H1 (cell line): ENCODE results near the gene TREM1. TPM values are rescaled to one million over a fixed set of nuclear protein-coding genes. Genes with fewer than 3 reads are reported as not detected.

Experiments used
- CTCF ChIA-PET: fragments of 300-600 bp; sonication (Branson Sonifier 250); formaldehyde crosslinking; loops from one replicate; lab custom pipeline; 2021; ENCODE audit not compliant: partially characterized antibody; lab: Charles Lee
- POLR2A ChIA-PET: fragments of 300-600 bp; sonication (Branson Sonifier 250); formaldehyde crosslinking; loops from one replicate; lab custom pipeline; 2021; ENCODE audit warnings: inconsistent platforms; ENCODE audit not compliant: partially characterized antibody; lab: Charles Lee
- DNase-seq, 2 experiments: peaks; one replicate each; pipeline versions ENCODE4 v3.0.0 to v3.0.0-alpha.2; 2010 to 2022; ENCODE audit warnings: low spot score in 2 of 2, low read depth in 1 of 2, mixed read lengths in 1 of 2
- FAIRE-seq: peaks from 2 replicates; lab custom pipeline; 2011; peaks lifted over from hg19 to GRCh38; lab: Jason Lieb, UNC
- H2AFZ ChIP-seq: 2 replicates; pipeline ENCODE4 v1.8.1; 2012; ENCODE audit warnings: low read length, inconsistent platforms
- H2AK5ac ChIP-seq: 2 replicates; pipeline ENCODE4 v1.6.1; 2013; ENCODE audit warnings: low read depth, low read length
- H2BK120ac ChIP-seq: replicated peaks from 2 replicates; pipeline ENCODE3; 2013; ENCODE audit warnings: low read depth, low read length, inconsistent platforms
- H2BK12ac ChIP-seq: 2 replicates; pipeline ENCODE4 v1.6.1; 2013; ENCODE audit warnings: low read depth, low read length
- H2BK15ac ChIP-seq: 2 replicates; pipeline ENCODE4 v1.6.1; 2013; ENCODE audit warnings: low read length
- H2BK20ac ChIP-seq: 2 replicates; pipeline ENCODE4 v1.6.1; 2013; ENCODE audit warnings: low read length
- H2BK5ac ChIP-seq: 2 replicates; pipeline ENCODE4 v1.6.1; 2013; ENCODE audit warnings: low read depth, low read length
- H3K14ac ChIP-seq: 2 replicates; pipeline ENCODE4 v1.6.1; 2013; ENCODE audit warnings: inconsistent platforms; ENCODE audit not compliant: insufficient read length
- H3K18ac ChIP-seq: 2 replicates; pipeline ENCODE4 v1.6.1; 2013; ENCODE audit warnings: low read length; ENCODE audit errors: extremely low read depth
- H3K23ac ChIP-seq: 2 replicates; pipeline ENCODE4 v1.6.1; 2013; ENCODE audit warnings: inconsistent platforms; ENCODE audit not compliant: insufficient read length
- H3K23me2 ChIP-seq: 2 replicates; pipeline ENCODE4 v1.6.1; 2013; ENCODE audit warnings: low read depth, low read length
- H3K27ac ChIP-seq: 2 replicates; pipeline ENCODE4 v1.6.1; 2011; ENCODE audit warnings: low read depth, low read length, inconsistent platforms
- H3K27me3 ChIP-seq, 4 experiments: replicated peaks in 1 of 4; 1 replicate in 1 of 4; 2 replicates in 3 of 4; pipeline versions ENCODE4 v1.6.1 to v1.8.1; 2011 to 2013; ENCODE audit warnings: low read length in 3 of 4, mild to moderate bottlenecking in 3 of 4, inconsistent platforms in 2 of 4, mixed read lengths in 2 of 4, moderate library complexity in 1 of 4; ENCODE audit not compliant: control insufficient read depth in 3 of 4, insufficient read depth in 3 of 4; ENCODE audit errors: extremely low read depth in 1 of 4
- H3K36me3 ChIP-seq, 4 experiments: 2 replicates each; pipeline versions ENCODE4 v1.6.1 to v1.8.1; 2011 to 2013; ENCODE audit warnings: mild to moderate bottlenecking in 4 of 4, low read length in 3 of 4, moderate library complexity in 2 of 4, control low read depth in 1 of 4, inconsistent platforms in 1 of 4; ENCODE audit not compliant: insufficient read depth in 4 of 4, control insufficient read depth in 2 of 4
- H3K4ac ChIP-seq: replicated peaks from 2 replicates; pipeline ENCODE3; 2013; ENCODE audit warnings: low read length, low read depth, mixed read lengths, inconsistent platforms; ENCODE audit not compliant: insufficient read length
- H3K4me1 ChIP-seq, 4 experiments: replicated peaks in 1 of 4; 1 replicate in 1 of 4; 2 replicates in 3 of 4; pipeline versions ENCODE4 v1.6.1 to v1.8.1; 2011 to 2013; ENCODE audit warnings: low read length in 3 of 4, inconsistent platforms in 2 of 4, mixed read lengths in 1 of 4; ENCODE audit not compliant: insufficient read depth in 4 of 4, control insufficient read depth in 3 of 4
- H3K4me2 ChIP-seq, 2 experiments: 2 replicates each; pipeline versions ENCODE4 v1.6.1 to v1.8.1; 2011 to 2013; ENCODE audit warnings: low read depth in 2 of 2, low read length in 2 of 2, control low read depth in 1 of 2, inconsistent platforms in 1 of 2, mild to moderate bottlenecking in 1 of 2; ENCODE audit not compliant: insufficient read depth in 1 of 2
- H3K4me3 ChIP-seq, 4 experiments: fragments of 200-600, 300-600 bp in 1 of 4; sonication (generic), shearing (Covaris generic), sonication (Bioruptor Twin) in 1 of 4; 2 replicates each; pipeline versions ENCODE4 v1.5.1 to v1.8.1; 2011 to 2016; ENCODE audit warnings: low read length in 4 of 4, low read depth in 3 of 4, control low read depth in 2 of 4, inconsistent platforms in 2 of 4, mild to moderate bottlenecking in 2 of 4, mixed read lengths in 1 of 4, moderate library complexity in 1 of 4; ENCODE audit not compliant: insufficient read depth in 2 of 4; ENCODE audit errors: extremely low read depth in 1 of 4
- H3K56ac ChIP-seq: replicated peaks from 2 replicates; pipeline ENCODE3; 2013; ENCODE audit warnings: low read depth, mild to moderate bottlenecking, mixed read lengths, low read length, inconsistent platforms; ENCODE audit not compliant: insufficient read length
- H3K79me1 ChIP-seq: 2 replicates; pipeline ENCODE4 v1.6.1; 2013; ENCODE audit warnings: low read depth, low read length, control low read depth
- H3K79me2 ChIP-seq, 2 experiments: 2 replicates each; pipeline versions ENCODE4 v1.6.1 to v1.8.1; 2012 to 2013; ENCODE audit warnings: low read length in 2 of 2, mild to moderate bottlenecking in 2 of 2, inconsistent platforms in 1 of 2; ENCODE audit not compliant: insufficient read depth in 2 of 2, control insufficient read depth in 1 of 2
- H3K9ac ChIP-seq, 4 experiments: replicated peaks in 1 of 4; 1 replicate in 1 of 4; 2 replicates in 3 of 4; pipeline versions ENCODE4 v1.6.1 to v1.8.1; 2011 to 2013; ENCODE audit warnings: low read depth in 3 of 4, low read length in 3 of 4, control low read depth in 2 of 4, mild to moderate bottlenecking in 2 of 4, moderate library complexity in 2 of 4, inconsistent platforms in 1 of 4; ENCODE audit errors: extremely low read depth in 1 of 4
- H3K9me3 ChIP-seq, 2 experiments: 2 replicates each; pipeline versions ENCODE4 v1.6.1 to v1.8.1; 2012 to 2013; ENCODE audit warnings: mild to moderate bottlenecking in 2 of 2, moderate library complexity in 2 of 2, control low read depth in 1 of 2, inconsistent platforms in 1 of 2, low read depth in 1 of 2, low read length in 1 of 2, mixed read lengths in 1 of 2; ENCODE audit not compliant: insufficient read depth in 2 of 2
- H4K20me1 ChIP-seq, 2 experiments: replicated peaks in 1 of 2; 2 replicates each; pipeline versions ENCODE3 to v1.8.1; 2011 to 2013; ENCODE audit warnings: inconsistent platforms in 2 of 2, low read length in 2 of 2, mild to moderate bottlenecking in 1 of 2; ENCODE audit not compliant: insufficient read depth in 2 of 2, control insufficient read depth in 1 of 2
- H4K5ac ChIP-seq: 2 replicates; pipeline ENCODE4 v1.6.1; 2013; ENCODE audit warnings: low read length, low read depth, mixed read lengths, inconsistent platforms; ENCODE audit not compliant: insufficient read length
- H4K8ac ChIP-seq: 2 replicates; pipeline ENCODE4 v1.8.0; 2013; ENCODE audit warnings: mild to moderate bottlenecking, moderate library complexity, low read length, inconsistent platforms; ENCODE audit not compliant: insufficient read depth; ENCODE audit errors: extremely low read depth
- H4K91ac ChIP-seq: replicated peaks from 2 replicates; pipeline ENCODE3; 2013; ENCODE audit warnings: low read length, mixed read lengths, inconsistent platforms; ENCODE audit not compliant: insufficient read length
- CHD2 ChIP-seq: IDR thresholded peaks from 2 replicates; pipeline ENCODE4 v1.6.1; 2012; ENCODE audit warnings: low read length, improper control_type of control experiment
- CTCF ChIP-seq, 3 experiments: IDR thresholded peaks; 1 replicate in 2 of 3; 2 replicates in 1 of 3; pipeline versions ENCODE4 v1.5.1 to v1.6.1; 2011; ENCODE audit warnings: low read length in 3 of 3, mild to moderate bottlenecking in 3 of 3, inconsistent platforms in 2 of 3, low read depth in 1 of 3, moderate library complexity in 1 of 3; ENCODE audit not compliant: insufficient read depth in 1 of 3; ENCODE audit errors: control extremely low read depth in 1 of 3
- EP300 ChIP-seq, 2 experiments: IDR thresholded peaks; 1 replicate in 1 of 2; 2 replicates in 1 of 2; pipeline ENCODE4 v1.6.1; 2011 to 2012; ENCODE audit warnings: low read depth in 2 of 2, low read length in 2 of 2, mild to moderate bottlenecking in 2 of 2, borderline replicate concordance in 1 of 2, inconsistent platforms in 1 of 2, moderate library complexity in 1 of 2
- ZNF274 ChIP-seq: IDR thresholded peaks from 2 replicates; pipeline ENCODE4 v1.7.0; 2012; ENCODE audit warnings: low read length, borderline replicate concordance; ENCODE audit errors: extremely low read depth
- WGBS, 2 experiments: shearing (Covaris generic) in 1 of 2; methylation state at CpG; one replicate each; pipeline versions ENCODE4 v1.1.6 to v1.1.7; 2013 to 2015; ENCODE audit warnings: low lambda C conversion rate in 2 of 2, mixed read lengths in 2 of 2, inconsistent platforms in 1 of 2, low coverage in 1 of 2, missing lambda C conversion rate in 1 of 2; ENCODE audit not compliant: insufficient replicate concordance in 2 of 2, insufficient coverage in 1 of 2, insufficient read length in 1 of 2; ENCODE audit errors: extremely low coverage in 1 of 2, missing lambda C conversion rate in 1 of 2; 5-methylcytosine and 5-hydroxymethylcytosine counted together
- polyA plus RNA-seq, 7 experiments: library from polyadenylated mRNA; depleted of rRNA in 3 of 7; stranded (reverse) in 5 of 7; unstranded in 2 of 7; fragments of >200 nt in 5 of 7; fragments of 200-250 nt in 2 of 7; gene quantifications; 1 replicate in 5 of 7; 2 replicates in 1 of 7; 4 replicates in 1 of 7; pipeline versions ENCODE4 v1.2.1 to v1.2.3, GENCODE V29; 2011 to 2013; ENCODE audit warnings: missing spikeins in 2 of 7, mixed read lengths in 2 of 7
- total RNA-seq: library from RNA; stranded (reverse); fragmentation: NEBNext Ultra II Directional; extraction: Animal tissue kit (Norgen Biotek cat#: 25700); gene quantifications from 2 replicates; pipeline ENCODE4 v1.2.1, GENCODE V29; 2021

TREM1 gene
- total and polyA plus RNA-seq, 2 of the 8 experiments (the other 6 are each of a cell fraction or from before 2014, with no cell fraction given) = not detected

GRCh38 chr6:41331401-41332150 is 45.1 kb upstream of the TREM1 start:
- Histone ChIP-seq H4K91ac (no peak overlapping the region), H3K23ac (no peak overlapping the region), H4K5ac (no peak overlapping the region), H2BK12ac (no peak overlapping the region), H2AFZ (no peak overlapping the region), H2AK5ac (no peak overlapping the region), H3K27me3 (0 out of 7 replicates have a peak, but pooled peaks cover 0 to 2% (median 0%) of the 10 kb centered on the region in 4 experiments), H3K4ac (no peak overlapping the region), H4K20me1 (no peaks in the 10 kb centered on the region), H3K36me3 (no peaks in the 10 kb centered on the region), H2BK15ac (no peak overlapping the region), H2BK20ac (no peak overlapping the region), H3K14ac (no peak overlapping the region), H3K9me3 (no peaks in the 10 kb centered on the region), H2BK5ac (no peak overlapping the region), H3K56ac (no peak overlapping the region), H3K9ac (no peak overlapping the region), H3K79me2 (no peaks in the 10 kb centered on the region), H3K4me2 (no peak overlapping the region), H3K18ac (no peak overlapping the region), H3K4me3 (no peak overlapping the region), H2BK120ac (no peak overlapping the region), H4K8ac (0 out of 2 replicates have a peak overlapping the region, but pooled peaks have one; percentile 11), H3K79me1 (no peaks in the 10 kb centered on the region), H3K27ac (no peak overlapping the region), H3K23me2 (no peaks in the 10 kb centered on the region), H3K4me1 (peaks cover 0 to 5% (median 0%) of the 10 kb centered on the region in 4 experiments; a peak in 1 of 7 replicates)
- 89% methylated on average over 11 of the region's 11 CpGs; no CpG with 5 or more reads in 1 of the 2 experiments for WGBS, 2 experiments
- CTCF ChIA-PET = interaction anchor here (1.5 to 2.0 kb wide), 3 partner anchors 10 to 54 kb away, joined by 3 to 17 read pairs (median 8); no protein-coding TSS in a partner anchor
- POLR2A ChIA-PET = interaction anchor here (1.3 kb wide), 1 partner anchor 9 kb away, joined by 4 read pairs; no protein-coding TSS in a partner anchor
- no peak for TF ChIP-seq ZNF274
- TF ChIP-seq CTCF (IDR thresholded peaks at IDR 0.05; ENCODE audit: control extremely low read depth in 1 of 3, insufficient read depth in 1 of 3, low read depth in 1 of 3, low read length in 3 of 3) = 0 out of 4 replicates have a peak, but pooled peaks of 1 of the 3 experiments have one; percentile 1
- TF ChIP-seq CHD2 = no peak
- TF ChIP-seq EP300 (IDR thresholded peaks at IDR 0.05; ENCODE audit: borderline replicate concordance in 1 of 2, low read depth in 2 of 2, low read length in 2 of 2) = no peak
- no peak for DNase-seq
- FAIRE-seq = no peak
